Endodermal cell (in vitro differentiated cells): ENCODE measurements around the gene UCKL1. TPM values are rescaled to one million over a fixed set of nuclear protein-coding genes. Genes with fewer than 3 reads are reported as not detected.

ENCODE experiments used
- DNase-seq: peaks from one replicate; pipeline ENCODE4 v3.0.0-alpha.2; 2017
- H3K27ac ChIP-seq: 2 replicates; pipeline ENCODE4 v1.5.1; 2013; ENCODE audit warnings: mild to moderate bottlenecking, low read depth, low read length, moderate library complexity
- H3K27me3 ChIP-seq: 2 replicates; pipeline ENCODE4 v1.6.1; 2013; ENCODE audit warnings: mild to moderate bottlenecking, low read length, moderate library complexity; ENCODE audit not compliant: insufficient read depth, control insufficient read depth, poor library complexity, severe bottlenecking
- H3K36me3 ChIP-seq: 2 replicates; pipeline ENCODE4 v1.7.0; 2013; ENCODE audit warnings: mild to moderate bottlenecking, low read length, moderate library complexity; ENCODE audit not compliant: control insufficient read depth, insufficient read depth
- H3K4me1 ChIP-seq: one replicate; pipeline ENCODE4 v1.7.0; 2013; ENCODE audit warnings: low read length; ENCODE audit not compliant: control insufficient read depth, insufficient read depth
- H3K4me3 ChIP-seq: 2 replicates; pipeline ENCODE4 v1.5.1; 2013; ENCODE audit warnings: mild to moderate bottlenecking, low read length, moderate library complexity
- H3K9ac ChIP-seq: 2 replicates; pipeline ENCODE4 v1.6.1; 2013; ENCODE audit warnings: mild to moderate bottlenecking, low read length, moderate library complexity; ENCODE audit not compliant: poor library complexity, severe bottlenecking; ENCODE audit errors: extremely low read depth
- H3K9me3 ChIP-seq: 2 replicates; pipeline ENCODE4 v1.6.1; 2013; ENCODE audit warnings: mild to moderate bottlenecking, low read length, moderate library complexity; ENCODE audit not compliant: control insufficient read depth
- H3K27ac Mint-ChIP-seq: 2 replicates; pipeline ENCODE4 v1.8.0; 2020; ENCODE audit warnings: mixed read lengths
- H3K27me3 Mint-ChIP-seq: 2 replicates; pipeline ENCODE4 v1.8.0; 2021; ENCODE audit warnings: mild to moderate bottlenecking, mixed read lengths; ENCODE audit not compliant: insufficient read depth
- H3K36me3 Mint-ChIP-seq: 2 replicates; pipeline ENCODE4 v1.8.0; 2020; ENCODE audit warnings: low read depth, mixed read lengths
- H3K4me1 Mint-ChIP-seq: 2 replicates; pipeline ENCODE4 v1.8.0; 2020; ENCODE audit warnings: mixed read lengths
- H3K4me3 Mint-ChIP-seq: 2 replicates; pipeline ENCODE4 v1.8.0; 2020; ENCODE audit warnings: mild to moderate bottlenecking, moderate library complexity, mixed read lengths
- H3K9me3 Mint-ChIP-seq: 2 replicates; pipeline ENCODE4 v1.8.0; 2020; ENCODE audit warnings: mild to moderate bottlenecking, mixed read lengths
- CTCF ChIP-seq: fragments of 200-600 bp; sonication (generic); conservative IDR thresholded peaks from 2 replicates; pipeline ENCODE4 v1.5.0; 2021; ENCODE audit warnings: antibody characterized with exemption, mild to moderate bottlenecking
- WGBS, 2 experiments: methylation state at CpG; one replicate each; pipeline versions ENCODE4 v1.1.5 to v1.1.7; 2013; ENCODE audit warnings: missing lambda C conversion rate in 2 of 2, mixed read lengths in 1 of 2; ENCODE audit not compliant: insufficient coverage in 1 of 2, insufficient read length in 1 of 2; 5-methylcytosine and 5-hydroxymethylcytosine counted together
- total RNA-seq, 2 donors: library from RNA; stranded (reverse); fragmentation: NEBNext Ultra II Directional in 1 of 2; extraction: Animal tissue kit (Norgen Biotek cat#: 25700) in 1 of 2; gene quantifications; 2 replicates in 1 of 2; 3 replicates in 1 of 2; pipeline ENCODE4 v1.2.1, GENCODE V29; 2021

Gene UCKL1
- total RNA-seq, 2 donors from 2014 or later: 36.5 to 47.8 TPM

- Mint-ChIP-seq H3K4me1 (peaks cover 3% of the 10 kb centered on the region), H3K9me3 (peaks cover 20% of the 10 kb centered on the region), H3K36me3 (peaks cover 46% of the 10 kb centered on the region), H3K4me3 (no peak overlapping the region), H3K27me3 (peaks cover 10% of the 10 kb centered on the region), H3K27ac (no peak overlapping the region)
- peaks cover 10% of the 10 kb centered on the region for H3K27me3 ChIP-seq
- WGBS, 2 experiments: 93 to 97% methylated on average over 22 to 27 of the region's 27 CpGs
- DNase-seq: peak; percentile 30
- H3K27ac ChIP-seq: no peak overlapping the region
- no peak for TF ChIP-seq CTCF
- H3K9ac ChIP-seq: no peak overlapping the region
- H3K4me1 ChIP-seq: peaks cover 4% of the 10 kb centered on the region
- peaks cover 35% of the 10 kb centered on the region for H3K9me3 ChIP-seq
- H3K4me3 ChIP-seq: peak overlapping the region; percentile 45
- peaks cover 34% of the 10 kb centered on the region for H3K36me3 ChIP-seq
Observed at GRCh38 chr20:63966172-63966943, 10.1 kb upstream of the UCKL1 start.

- TF ChIP-seq CTCF: no peak
- peaks cover 4% of the 10 kb centered on the region for H3K4me1 Mint-ChIP-seq
Observed at GRCh38 chr20:63964412-63964811, 8.2 kb upstream of the UCKL1 start.

GRCh38 chr20:63963784-63964301 is 7.6 kb upstream of the UCKL1 start:
- Histone ChIP-seq H3K4me3 (no peak overlapping the region), H3K9ac (no peak overlapping the region), H3K4me1 (peaks cover 9% of the 10 kb centered on the region), H3K27me3 (no peaks in the 10 kb centered on the region), H3K36me3 (peaks cover 35% of the 10 kb centered on the region), H3K27ac (no peak overlapping the region), H3K9me3 (peaks cover 35% of the 10 kb centered on the region)
- 95 to 100% methylated on average over 10 to 16 of the region's 16 CpGs for WGBS, 2 experiments
- H3K9me3 Mint-ChIP-seq: peaks cover 19% of the 10 kb centered on the region
- no peak overlapping the region for H3K27ac Mint-ChIP-seq
- peaks cover 51% of the 10 kb centered on the region for H3K36me3 Mint-ChIP-seq
- no peaks in the 10 kb centered on the region for H3K27me3 Mint-ChIP-seq
- H3K4me1 Mint-ChIP-seq: peaks cover 7% of the 10 kb centered on the region
- no peak for DNase-seq
- TF ChIP-seq CTCF: no peak
- H3K4me3 Mint-ChIP-seq: no peak overlapping the region

More at GRCh38 chr20:63964412-63964811, 8.2 kb upstream of the UCKL1 start:
- H3K27me3 Mint-ChIP-seq: no peaks in the 10 kb centered on the region
- no peak overlapping the region for H3K27ac ChIP-seq
- peaks cover 6% of the 10 kb centered on the region for H3K4me1 ChIP-seq
- peaks cover 51% of the 10 kb centered on the region for H3K36me3 Mint-ChIP-seq
- WGBS, 2 experiments: 96 to 100% methylated on average over 2 to 16 of the region's 16 CpGs
- H3K9ac ChIP-seq: no peak overlapping the region
- H3K9me3 Mint-ChIP-seq: peaks cover 20% of the 10 kb centered on the region
- H3K4me3 ChIP-seq: no peak overlapping the region
- DNase-seq: no peak
- H3K27ac Mint-ChIP-seq: no peak overlapping the region
- no peak overlapping the region for H3K4me3 Mint-ChIP-seq
- H3K27me3 ChIP-seq: no peaks in the 10 kb centered on the region
- peaks cover 34% of the 10 kb centered on the region for H3K36me3 ChIP-seq
- peaks cover 35% of the 10 kb centered on the region for H3K9me3 ChIP-seq
